NCI-H345 treated with DMSO at 0.1 percent for 48 hours (cell line): ENCODE measurements around the gene TENT5C.

Source experiments
- DNase-seq: peaks from one replicate; lab custom pipeline; 2025; ENCODE audit not compliant: unreplicated experiment; lab: John Stamatoyannopoulos, UW

TENT5C gene

DNA sequence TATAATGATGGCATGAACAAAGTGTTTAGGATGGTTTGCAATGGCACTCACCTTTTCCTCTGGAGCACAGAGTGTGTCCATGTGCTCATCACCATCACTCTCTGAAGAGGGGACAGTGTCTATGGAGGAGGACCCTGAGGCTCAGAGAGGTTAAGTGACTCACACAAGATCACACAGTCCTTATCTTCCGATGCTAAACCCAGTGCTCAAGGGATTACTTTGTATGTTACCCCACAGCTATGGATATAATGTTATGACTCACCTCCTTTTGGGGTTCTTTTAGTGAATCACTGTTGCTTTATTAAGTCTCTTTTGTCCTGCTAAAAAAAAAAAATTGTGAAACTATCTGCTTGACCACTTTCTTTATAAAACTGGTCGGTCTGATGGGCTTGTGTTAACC is 67.6 kb downstream of the TENT5C start:
- no peak for DNase-seq

DNA sequence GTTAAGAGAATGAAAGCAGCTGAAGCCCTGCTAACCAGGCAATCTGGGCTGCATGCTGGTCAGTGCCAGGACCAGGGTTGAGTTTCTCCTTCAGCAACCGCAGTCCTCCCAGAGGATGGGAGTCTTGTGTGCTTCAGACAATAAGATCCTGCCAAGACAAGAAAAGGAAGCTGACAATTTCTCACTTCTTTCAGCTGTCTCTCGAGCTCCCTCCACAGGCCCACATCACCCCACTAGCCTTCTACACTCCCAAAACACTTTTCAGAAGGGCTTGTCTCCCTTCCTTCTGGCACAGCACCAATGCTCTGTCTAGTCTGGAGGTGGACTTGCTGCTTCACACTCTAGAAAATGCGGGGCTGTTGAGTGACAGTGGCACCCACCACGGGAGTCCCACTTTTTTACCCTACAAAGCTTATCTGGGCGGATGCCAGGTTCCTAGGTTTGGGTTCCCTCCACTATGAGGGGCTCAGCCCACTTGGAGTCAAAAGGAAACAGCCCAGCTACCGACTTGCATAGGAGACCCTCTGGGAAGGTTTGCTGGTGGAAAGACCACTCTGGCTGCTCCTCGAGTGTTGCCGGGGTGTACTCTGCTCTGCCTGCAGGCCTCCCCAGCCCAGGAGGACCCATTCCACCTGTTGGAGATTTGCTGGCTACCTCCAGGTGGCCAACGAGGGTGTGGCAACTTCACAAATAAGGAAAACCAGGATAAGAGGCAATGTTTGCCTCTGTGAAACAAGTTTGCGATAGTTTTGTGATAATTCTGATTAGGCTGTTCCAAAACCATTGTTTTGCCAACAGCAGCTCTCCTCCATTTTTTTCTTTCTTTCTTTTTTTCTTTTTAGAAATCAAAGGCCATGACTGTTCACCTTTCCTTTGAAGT is 68.9 kb downstream of the TENT5C start:
- no peak for DNase-seq

DNA sequence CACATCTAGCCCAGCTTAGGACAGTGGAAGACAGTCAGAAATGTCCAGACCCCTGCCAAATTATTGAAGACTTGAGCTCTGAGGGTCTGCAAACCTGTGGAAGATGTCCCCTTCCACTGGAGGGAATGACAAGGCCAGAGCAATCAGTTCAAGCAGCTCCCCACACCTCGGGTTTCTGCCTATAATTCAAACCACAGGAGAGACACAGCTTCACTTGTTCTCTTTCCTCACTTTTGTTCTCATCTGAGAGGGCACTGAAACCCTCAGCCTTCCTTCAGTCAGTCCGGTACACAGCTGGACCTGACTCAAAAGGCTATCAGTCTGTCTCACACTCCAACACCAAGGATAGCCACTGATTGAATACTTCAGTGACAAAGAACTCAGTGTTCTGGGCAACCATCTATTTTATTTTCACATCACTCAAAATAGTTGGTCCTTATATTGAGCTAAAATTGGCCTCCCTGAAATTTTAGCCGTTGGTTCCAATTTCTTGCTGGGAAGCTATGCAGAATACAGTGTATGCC is 70.1 kb downstream of the TENT5C start:
- no peak for DNase-seq

DNA sequence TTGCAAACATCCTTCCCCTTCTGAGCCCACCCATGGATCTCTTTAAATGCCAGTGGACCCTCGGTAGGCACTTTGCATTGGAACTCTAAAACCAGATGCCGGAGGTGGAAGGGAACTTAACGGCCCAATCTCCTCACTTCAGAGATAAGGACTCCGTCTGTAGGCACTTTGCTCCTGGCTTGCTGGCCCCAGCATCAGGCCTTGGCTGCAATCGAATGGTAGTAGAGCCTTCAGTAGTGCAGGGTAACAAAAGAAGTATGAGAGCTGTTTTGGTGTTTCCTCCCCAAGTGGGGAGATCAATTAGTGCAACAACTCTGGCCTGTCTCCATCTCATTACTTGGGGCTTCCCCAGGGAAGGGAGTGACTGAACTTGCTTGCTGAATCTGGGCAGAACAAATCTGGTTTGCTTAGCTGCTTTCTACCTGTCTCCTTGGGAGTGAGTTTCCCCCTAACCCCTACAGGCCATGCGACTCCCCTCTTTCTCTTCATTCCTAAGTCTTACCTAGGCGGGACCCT is 70.8 kb downstream of the TENT5C start:
- no peak for DNase-seq
